G401.6 (cell line): Measurements from ENCODE around the gene USP16.
"Not testable (repeated sequence)": the region's sequence is repeated elsewhere in the genome, so short reads cannot be mapped to it uniquely, and the experiment has no call there.

ENCODE experiments used
- FAIRE-seq: peaks from 2 replicates; lab custom pipeline; 2012; peaks lifted over from hg19 to GRCh38; lab: Jason Lieb, UNC

USP16 gene

GRCh38 chr21:29024474-29025327 lies at the start of gene USP16:
USP16 (plus strand) TSS chr21:29024668; CDS start chr21:29027914, 3,246 bp downstream.
- FAIRE-seq, result peak; percentile 97

- FAIRE-seq, result no peak
These were observed 49.1 kb upstream of the USP16 start for GRCh38 chr21:28975397-28975796.

- no peak for FAIRE-seq
These were observed 45.4 kb upstream of the USP16 start for GRCh38 chr21:28979092-28979491.

GRCh38 chr21:28982637-28983036 lies 41.8 kb upstream of the USP16 start:
- FAIRE-seq, result no peak

- peak; percentile 69 for FAIRE-seq
These were observed 37.8 kb upstream of the USP16 start for GRCh38 chr21:28986677-28987076.

- not testable (repeated sequence) for FAIRE-seq
These were observed 36.3 kb upstream of the USP16 start for GRCh38 chr21:28988146-28988545.

- FAIRE-seq, result no peak
These were observed 32.5 kb upstream of the USP16 start for GRCh38 chr21:28991861-28992525.

- FAIRE-seq, result peak; percentile 99
These were observed 31.8 kb upstream of the USP16 start, which contains the start of gene LTN1 for GRCh38 chr21:28992526-28993292. LTN1 (minus strand) TSS chr21:28992877; CDS start chr21:28992805, 72 bp downstream.

GRCh38 chr21:28993293-28993629 lies 31.2 kb upstream of the USP16 start:
- FAIRE-seq, result no peak

GRCh38 chr21:29002442-29003144 lies 21.9 kb upstream of the USP16 start:
- peak; percentile 97 for FAIRE-seq

GRCh38 chr21:29005696-29006095 lies 18.8 kb upstream of the USP16 start:
- no peak for FAIRE-seq

GRCh38 chr21:29007135-29007534 lies 17.3 kb upstream of the USP16 start:
- no peak for FAIRE-seq

GRCh38 chr21:29007810-29008209 lies 16.7 kb upstream of the USP16 start:
- no peak for FAIRE-seq

- FAIRE-seq, result no peak
These were observed 16.1 kb upstream of the USP16 start for GRCh38 chr21:29008367-29008766.

- FAIRE-seq, result not testable (repeated sequence)
These were observed 13.2 kb upstream of the USP16 start for GRCh38 chr21:29011236-29011635.

- no peak for FAIRE-seq
These were observed 6.7 kb upstream of the USP16 start for GRCh38 chr21:29017639-29018237.

GRCh38 chr21:29018540-29018939 lies 5.9 kb upstream of the USP16 start:
- no peak for FAIRE-seq

- no peak for FAIRE-seq
These were observed 2.3 kb upstream of the USP16 start for GRCh38 chr21:29022166-29022565.

GRCh38 chr21:29025328-29025713 lies 853 bp downstream of the USP16 start:
- no peak for FAIRE-seq

GRCh38 chr21:29029524-29029923 lies 5.1 kb downstream of the USP16 start:
- FAIRE-seq, result no peak

- FAIRE-seq, result no peak
These were observed 6.4 kb downstream of the USP16 start for GRCh38 chr21:29030909-29031308.

GRCh38 chr21:29033301-29033700 lies 8.8 kb downstream of the USP16 start:
- no peak for FAIRE-seq
